ENCODE measurements around the gene RIPPLY2. TPM values are rescaled to one million over a fixed set of nuclear protein-coding genes. Genes with fewer than 3 reads are reported as not detected.
"Not testable (repeated sequence)": the region's sequence is repeated elsewhere in the genome, so short reads cannot be mapped to it uniquely, and the experiment has no call there.

The RIPPLY2 gene
- polyA plus RNA-seq, 1 experiment, result not detected

GRCh38 chr6:83893024-83893423, 39.9 kb downstream of the RIPPLY2 start:
- no peaks in the 10 kb centered on the region for H3K27me3 ChIP-seq (ENCODE audit: control insufficient read depth, insufficient read depth, low read length)
- ChIA-PET POLR2A (no interaction called here), CTCF (interaction anchor here (1.4 to 1.9 kb wide), 2 partner anchors 8 to 327 kb away, joined by 4 to 5 read pairs; no protein-coding TSS in a partner anchor)
- H3K4me3 ChIP-seq (ENCODE audit: low read depth, low read length), result no peak overlapping the region
- H3K9me3 ChIP-seq (ENCODE audit: control insufficient read depth, insufficient read depth, low read length), result no peaks in the 10 kb centered on the region
- no peak overlapping the region for H3K27ac ChIP-seq (ENCODE audit: low read depth, low read length)
- TF ChIP-seq CTCF (IDR thresholded peaks at IDR 0.05; ENCODE audit: low read depth, low read length), result no peak
- DNase-seq (ENCODE audit: low read depth, low spot score), result no peak

GRCh38 chr6:83897094-83897493, 43.9 kb downstream of the RIPPLY2 start:
- H3K9me3 ChIP-seq (ENCODE audit: control insufficient read depth, insufficient read depth, low read length); H3K27ac ChIP-seq (ENCODE audit: low read depth, low read length); H3K4me3 ChIP-seq (ENCODE audit: low read depth, low read length); POLR2A ChIA-PET; DNase-seq (ENCODE audit: low read depth, low spot score); H3K27me3 ChIP-seq (ENCODE audit: control insufficient read depth, insufficient read depth, low read length); CTCF ChIA-PET: not testable (repeated sequence)

GRCh38 chr6:83901624-83902023, 48.5 kb downstream of the RIPPLY2 start:
- ChIA-PET POLR2A (no interaction called here), CTCF (no interaction called here)
- Histone ChIP-seq H3K27me3 (ENCODE audit: control insufficient read depth, insufficient read depth, low read length) (no peaks in the 10 kb centered on the region), H3K27ac (ENCODE audit: low read depth, low read length) (no peak overlapping the region), H3K9me3 (ENCODE audit: control insufficient read depth, insufficient read depth, low read length) (peaks cover 4% of the 10 kb centered on the region; the same call in 1 of the 2 replicates), H3K4me3 (ENCODE audit: low read depth, low read length) (no peak overlapping the region)
- no peak for DNase-seq (ENCODE audit: low read depth, low spot score)
- TF ChIP-seq CTCF (IDR thresholded peaks at IDR 0.05; ENCODE audit: low read depth, low read length), result no peak

- Histone ChIP-seq H3K27me3 (ENCODE audit: control insufficient read depth, insufficient read depth, low read length) (no peaks in the 10 kb centered on the region), H3K9me3 (ENCODE audit: control insufficient read depth, insufficient read depth, low read length) (peaks cover 4% of the 10 kb centered on the region; the same call in 1 of the 2 replicates), H3K27ac (ENCODE audit: low read depth, low read length) (no peak overlapping the region), H3K4me3 (ENCODE audit: low read depth, low read length) (no peak overlapping the region)
- no peak for TF ChIP-seq CTCF (IDR thresholded peaks at IDR 0.05; ENCODE audit: low read depth, low read length)
- DNase-seq (ENCODE audit: low read depth, low spot score), result no peak
- ChIA-PET POLR2A (no interaction called here), CTCF (no interaction called here)
Measured at GRCh38 chr6:83904395-83904794, 51.2 kb downstream of the RIPPLY2 start.

- no peak for DNase-seq (ENCODE audit: low read depth, low spot score)
- ChIA-PET POLR2A (no interaction called here), CTCF (no interaction called here)
- no peak for TF ChIP-seq CTCF (IDR thresholded peaks at IDR 0.05; ENCODE audit: low read depth, low read length)
- peaks cover 4% of the 10 kb centered on the region; the same call in 1 of the 2 replicates for H3K9me3 ChIP-seq (ENCODE audit: control insufficient read depth, insufficient read depth, low read length)
- H3K27ac ChIP-seq (ENCODE audit: low read depth, low read length), result no peak overlapping the region
- H3K4me3 ChIP-seq (ENCODE audit: low read depth, low read length), result no peak overlapping the region
- H3K27me3 ChIP-seq (ENCODE audit: control insufficient read depth, insufficient read depth, low read length), result no peaks in the 10 kb centered on the region
Measured at GRCh38 chr6:83905648-83906047, 52.5 kb downstream of the RIPPLY2 start.

Other genes starting within 250 kb of the RIPPLY2 start
- not detected in 2 replicates for gene SNAP91, start 144.3 kb upstream of the RIPPLY2 start, polyA plus RNA-seq (2011; rRNA removed)
- gene CYB5R4, start 6.3 kb downstream of the RIPPLY2 start, polyA plus RNA-seq (2011; rRNA removed), result 8.5 and 13.7 TPM in 2 replicates
- not detected in 2 replicates for gene MRAP2, start 180.4 kb downstream of the RIPPLY2 start, polyA plus RNA-seq (2011; rRNA removed)

Measured in AG04450 (cell line).